Measurements from ENCODE around the gene E2F3.
"Not testable (repeated sequence)": the region's sequence is repeated elsewhere in the genome, so short reads cannot be mapped to it uniquely, and the experiment has no call there.

The E2F3 gene

DNA sequence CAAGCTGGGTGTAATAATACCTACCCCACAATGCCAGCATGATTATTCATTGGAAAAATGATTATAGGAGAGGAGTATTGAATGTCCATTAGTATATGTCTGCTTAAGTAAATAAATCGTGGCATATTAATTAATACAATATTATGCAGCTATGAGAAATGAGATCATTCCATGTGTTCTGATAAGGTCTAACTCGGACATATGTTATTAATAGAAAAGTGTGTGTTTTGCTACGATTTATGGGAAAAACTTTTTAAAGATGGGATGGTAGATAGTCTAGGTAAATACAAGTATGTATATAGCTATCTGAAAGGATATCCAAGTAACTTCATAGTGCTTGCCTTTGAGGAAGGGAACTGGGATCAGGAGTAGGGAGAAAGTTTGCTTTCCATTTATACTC is 71.1 kb downstream of the E2F3 start:
- no peak for DNase-seq

GRCh38 chr6:20473518-20473917 is 71.8 kb downstream of the E2F3 start:
- DNase-seq, result no peak

DNA sequence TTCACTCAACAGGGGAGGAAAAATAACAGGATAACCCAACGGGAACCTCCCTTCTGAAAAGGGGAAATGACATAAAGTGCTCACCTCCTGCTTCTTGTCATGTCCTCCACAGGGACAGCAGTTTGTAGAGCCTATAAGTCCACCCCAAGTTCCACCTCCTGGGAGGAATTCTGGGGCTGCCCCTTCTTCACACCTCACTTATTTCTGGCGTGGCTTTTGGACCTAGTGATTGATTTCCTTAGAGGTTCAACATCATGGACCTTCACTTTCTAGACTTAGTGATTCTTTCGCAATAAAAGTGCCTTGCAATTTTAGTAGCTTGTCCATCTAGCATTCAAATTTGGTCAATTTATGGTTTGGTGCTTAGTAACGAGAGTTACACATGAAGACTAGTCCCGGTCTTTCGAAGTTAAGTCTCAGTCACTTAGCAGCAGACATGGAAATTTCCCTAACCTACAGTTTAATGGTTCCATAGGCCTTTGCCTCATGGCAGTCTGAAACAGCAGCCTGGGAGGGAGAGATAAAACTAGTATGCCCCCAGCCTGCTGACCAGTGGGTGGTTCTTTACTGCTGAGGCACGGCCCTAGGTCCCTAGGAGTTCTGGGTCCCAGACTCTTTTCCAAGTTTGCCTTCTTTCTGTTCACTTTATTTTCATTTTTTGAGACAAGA is 73.3 kb downstream of the E2F3 start:
- no peak for DNase-seq

GRCh38 chr6:20476501-20477043 is 74.9 kb downstream of the E2F3 start:
- DNase-seq, result no peak

GRCh38 chr6:20477485-20477884 is 75.8 kb downstream of the E2F3 start:
- DNase-seq, result no peak

DNA sequence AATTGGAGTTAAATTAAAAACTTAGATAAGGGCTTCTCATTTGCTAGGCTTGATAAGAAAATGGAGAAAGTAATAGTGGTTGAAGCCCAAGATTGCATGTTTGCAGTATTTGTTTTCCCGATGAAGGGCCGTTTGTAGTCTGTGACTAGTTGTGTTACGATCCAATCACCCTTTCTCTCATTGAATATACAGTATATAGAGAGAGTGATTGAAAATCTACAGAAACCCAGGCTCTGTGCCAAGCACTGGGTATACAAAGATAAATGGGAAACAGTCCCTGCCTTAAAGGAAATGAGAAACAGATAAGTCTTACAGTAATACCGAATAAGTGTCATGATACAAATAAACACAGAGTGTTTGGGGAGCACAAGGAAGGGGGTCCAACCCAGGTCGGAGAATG is 77.4 kb downstream of the E2F3 start:
- no peak for DNase-seq

DNA sequence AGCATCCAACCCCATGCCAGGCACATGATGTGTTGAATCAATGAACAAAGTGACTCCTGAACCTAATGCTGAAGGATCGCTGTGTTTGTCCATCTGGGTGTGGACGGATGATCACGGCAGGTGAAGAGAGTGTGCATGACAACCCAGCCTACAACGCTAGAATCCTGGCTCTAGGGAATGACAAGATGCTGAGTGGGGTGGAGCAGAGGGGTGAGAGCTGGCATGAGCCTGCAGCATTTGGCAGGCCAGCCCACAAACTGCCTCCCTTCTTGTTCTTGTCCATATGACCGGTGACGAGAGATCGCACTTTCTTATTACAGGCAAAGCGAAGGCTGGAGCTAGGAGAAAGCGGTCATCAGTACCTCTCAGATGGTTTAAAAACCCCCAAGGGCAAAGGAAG is 77.8 kb downstream of the E2F3 start:
- DNase-seq, result no peak

DNA sequence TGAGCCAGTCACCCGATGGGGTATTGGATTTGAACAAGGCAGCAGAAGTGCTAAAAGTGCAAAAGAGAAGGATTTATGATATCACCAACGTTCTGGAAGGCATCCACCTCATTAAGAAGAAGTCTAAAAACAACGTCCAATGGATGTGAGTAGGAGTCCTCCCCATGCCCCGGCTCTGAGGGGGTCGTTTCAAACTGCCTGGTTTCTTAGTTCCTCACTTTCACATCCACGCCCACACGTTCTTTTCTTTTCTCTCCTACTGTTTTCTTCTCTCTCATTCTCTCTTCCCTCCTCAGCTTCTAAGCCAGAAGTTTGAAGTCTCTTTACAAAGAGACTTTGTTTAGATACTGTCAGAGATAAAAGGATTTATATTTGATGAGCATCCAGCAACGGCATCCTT is 79.6 kb downstream of the E2F3 start:
- no peak for DNase-seq

- no peak for DNase-seq
These were observed 82.3 kb downstream of the E2F3 start for GRCh38 chr6:20483887-20484497.

GRCh38 chr6:20486641-20487040 is 85.0 kb downstream of the E2F3 start:
- no peak for DNase-seq

DNA sequence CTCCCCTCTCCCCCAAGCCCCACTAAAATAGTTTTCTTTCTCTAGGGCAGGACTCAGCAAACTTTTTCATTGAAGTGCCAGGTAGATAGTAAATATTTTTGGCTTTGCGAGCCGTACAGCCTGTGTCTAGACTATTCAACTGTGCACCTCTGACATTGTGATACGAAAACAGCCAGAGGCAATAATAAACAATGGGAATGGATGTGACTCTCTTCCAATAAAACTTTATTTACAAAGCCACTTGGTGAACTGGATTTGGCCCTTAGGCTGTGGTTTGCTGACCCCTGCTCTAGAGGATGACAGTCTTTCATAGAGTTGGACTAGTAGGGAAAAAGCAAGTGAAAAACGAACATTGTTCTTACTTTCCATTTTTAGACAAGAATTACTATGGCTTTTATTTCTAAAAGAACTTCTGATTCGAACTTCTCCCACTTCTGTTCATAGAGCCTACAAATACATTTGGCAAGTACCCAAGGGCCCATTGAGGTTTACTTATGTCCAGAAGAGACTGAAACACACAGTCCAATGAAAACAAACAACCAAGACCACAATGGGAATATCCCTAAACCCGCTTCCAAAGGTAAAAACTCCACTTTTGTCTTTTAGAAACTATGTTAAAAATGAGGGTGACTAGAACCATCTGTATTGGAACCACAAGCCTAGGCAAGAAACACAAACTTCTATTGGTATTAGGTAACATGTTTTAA is 86.1 kb downstream of the E2F3 start:
- no peak for DNase-seq

- DNase-seq, result no peak
These were observed 88.9 kb downstream of the E2F3 start for GRCh38 chr6:20490591-20490990.

- no peak for DNase-seq
These were observed 90.4 kb downstream of the E2F3 start for GRCh38 chr6:20492099-20492498.

DNA sequence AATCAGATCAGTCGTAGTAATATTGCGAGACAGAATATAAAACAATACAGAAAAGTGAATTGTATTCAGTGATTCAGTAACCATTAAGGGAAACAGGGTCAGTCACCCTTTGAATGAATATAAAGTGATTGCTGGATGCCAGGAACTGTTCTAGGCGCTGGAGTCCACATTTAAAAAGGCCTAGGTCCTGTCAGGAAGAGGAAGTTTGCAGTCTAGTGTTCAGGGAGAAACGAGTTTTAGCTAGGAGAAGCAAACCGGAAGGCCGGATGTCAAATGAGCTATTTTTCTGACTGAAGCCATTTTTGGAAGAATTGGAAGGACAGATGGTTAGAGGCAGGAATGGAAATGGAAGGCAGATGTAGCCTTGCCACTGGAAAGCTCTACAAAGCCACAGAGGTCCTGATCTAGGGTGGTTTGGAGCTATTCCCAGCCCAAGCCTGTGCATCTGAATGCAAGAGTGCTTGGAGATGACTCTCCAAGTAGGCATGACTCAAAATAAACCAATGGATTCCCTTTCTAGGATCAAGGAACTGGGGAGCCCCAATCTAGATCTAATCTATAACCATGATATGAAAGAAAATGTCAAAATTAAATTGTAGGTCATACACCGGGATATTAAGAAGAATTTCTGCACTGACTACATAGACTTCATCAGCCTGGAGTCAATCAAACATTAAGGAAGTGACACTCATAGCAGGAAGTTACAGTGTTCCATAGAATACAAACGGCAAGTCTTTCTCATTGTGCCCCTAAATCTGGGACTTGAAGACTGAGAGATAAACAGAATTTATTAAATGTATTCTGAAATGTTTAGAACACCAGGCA is 95.7 kb downstream of the E2F3 start:
- no peak for DNase-seq

- DNase-seq, result no peak
These were observed 96.3 kb downstream of the E2F3 start for GRCh38 chr6:20498041-20498385.

DNA sequence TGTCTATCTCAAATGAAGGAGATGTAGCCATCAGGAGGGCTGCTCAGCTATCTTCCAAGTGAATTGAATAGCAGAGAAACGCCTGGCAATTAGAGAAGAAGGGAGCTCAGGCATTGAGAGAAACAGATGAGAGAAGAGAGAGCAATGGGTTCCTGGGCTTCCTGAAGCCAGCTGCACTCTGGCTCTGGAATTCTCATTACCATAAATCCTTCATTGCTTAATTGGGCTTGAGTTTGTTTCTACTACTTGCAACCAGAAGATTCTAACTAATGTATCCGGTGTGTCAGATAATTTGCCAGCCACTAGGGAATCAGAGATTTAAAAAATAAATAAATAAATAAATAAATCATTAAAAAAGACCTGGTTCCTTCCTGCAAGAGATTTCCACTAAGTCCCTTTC is 107.5 kb downstream of the E2F3 start:
- no peak for DNase-seq

DNA sequence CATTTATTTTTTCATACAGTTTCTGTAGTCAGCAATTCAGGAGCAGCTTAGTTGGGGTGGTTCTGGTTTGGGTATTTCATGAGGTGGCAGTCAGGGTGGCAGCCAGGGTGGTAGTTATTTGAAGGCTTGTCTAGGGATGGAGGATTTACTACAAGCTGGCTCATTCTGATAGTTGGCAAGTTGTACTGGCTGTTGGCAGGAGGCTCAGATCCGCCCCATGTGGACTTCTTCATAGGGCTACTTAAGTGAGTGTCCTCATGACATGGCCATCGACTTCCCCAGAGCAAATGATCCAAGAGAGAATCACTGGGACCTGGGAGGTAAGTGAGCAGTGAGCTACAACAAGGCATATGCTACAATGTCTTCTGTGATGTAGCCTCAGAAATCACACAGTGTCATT is 110.2 kb downstream of the E2F3 start:
- no peak for DNase-seq

DNA sequence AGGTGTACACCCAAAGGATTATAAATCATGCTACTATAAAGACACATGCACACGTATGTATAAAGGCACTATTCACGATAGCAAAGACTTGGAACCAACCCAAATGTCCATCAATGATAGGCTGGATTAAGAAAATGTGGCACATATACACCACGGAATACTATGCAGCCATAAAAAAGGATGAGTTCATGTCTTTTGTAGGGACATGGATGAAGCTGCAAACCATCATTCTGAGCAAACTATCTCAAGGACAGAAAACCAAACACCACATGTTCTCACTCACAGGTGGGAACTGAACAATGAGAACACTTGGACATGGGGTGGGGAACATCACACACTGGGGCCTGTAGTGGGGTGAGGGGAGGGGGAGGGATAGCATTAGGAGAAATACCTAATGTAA is 123.5 kb downstream of the E2F3 start:
- DNase-seq, result not testable (repeated sequence)

GRCh38 chr6:20529086-20529448 is 127.4 kb downstream of the E2F3 start:
- DNase-seq, result peak in 1 of 2 donors; percentile 36

- DNase-seq, result no peak
These were observed 131.2 kb downstream of the E2F3 start for GRCh38 chr6:20532881-20533280.

GRCh38 chr6:20533746-20534294 is 132.1 kb downstream of the E2F3 start:
- DNase-seq, result no peak

DNA sequence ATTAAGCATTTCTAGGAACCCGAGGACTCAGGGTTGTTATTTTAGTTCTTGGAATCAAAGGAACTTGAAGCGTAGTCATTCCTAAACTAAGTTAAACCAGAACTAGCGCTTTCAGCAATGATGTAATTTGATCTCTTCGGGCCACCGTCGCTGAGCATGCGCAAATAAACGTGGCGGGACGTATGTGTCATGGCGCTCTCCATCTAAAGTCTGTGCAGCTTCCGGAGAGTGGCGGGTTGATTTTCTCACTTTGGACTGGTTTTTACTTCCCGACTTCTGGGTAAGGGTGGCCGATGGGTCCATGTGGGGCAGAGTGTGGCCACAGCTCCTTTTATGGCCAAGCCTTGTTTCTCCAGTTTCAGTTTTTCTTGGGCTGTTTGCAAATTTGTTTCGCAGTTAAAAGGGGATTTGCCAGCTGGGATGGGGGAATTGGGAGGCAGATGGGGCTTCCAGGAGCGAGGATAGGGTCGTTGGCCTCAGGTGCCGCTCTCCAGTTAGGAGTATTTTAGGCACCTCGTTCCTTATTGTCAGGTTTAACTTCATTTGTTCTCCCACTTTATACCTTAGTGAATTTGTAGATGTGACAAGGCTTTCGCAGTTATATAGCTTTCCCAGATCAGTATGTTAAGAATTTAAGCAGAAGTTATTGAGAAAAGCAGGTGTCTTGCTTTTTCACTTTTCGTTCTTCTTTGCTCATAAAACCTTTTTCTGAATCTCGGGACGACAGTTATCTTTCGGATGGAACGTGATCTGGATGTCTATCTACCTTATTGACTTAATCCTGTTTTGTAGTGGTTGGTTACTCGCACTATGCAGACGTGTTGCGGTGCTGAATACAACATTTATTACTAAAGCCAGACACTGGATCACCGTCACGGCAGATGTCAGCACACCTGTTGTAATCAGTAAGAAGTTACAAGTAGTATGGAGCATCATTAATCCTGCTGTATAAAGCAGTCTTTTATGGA is 132.9 kb downstream of the E2F3 start, which contains the start of gene CDKAL1:
TSS of gene CDKAL1 (plus strand) at position 163 of the 968 bp plus-strand sequence. CDS start 11,894 bp downstream, outside the sequence.
- DNase-seq, result peak; percentile 82 to 84

Data from hippocampal formation (tissue), 2 donors.